Spleen (tissue), 7 donors: ENCODE measurements around the gene TFAP2C.

Source experiments
- CTCF ChIP-seq, 11 experiments: fragments of 200-600 bp in 7 of 11; fragments of 450-650 bp in 4 of 11; sonication (generic) in 4 of 11; IDR thresholded peaks in 8 of 11; conservative IDR thresholded peaks in 3 of 11; 1 replicate in 7 of 11; 2 replicates in 4 of 11; pipeline versions ENCODE4 v1.4.0 to v1.8.0; 2016 to 2021; ENCODE audit warnings: antibody characterized with exemption in 11 of 11, inconsistent platforms in 4 of 11, mild to moderate bottlenecking in 1 of 11
- POLR2A ChIP-seq, 3 donors: fragments of 450-650 bp; IDR thresholded peaks; one replicate each; pipeline ENCODE4 v1.5.1; 2017; ENCODE audit warnings: antibody characterized with exemption in 3 of 3, mild to moderate bottlenecking in 1 of 3
- POLR2AphosphoS5 ChIP-seq, 3 donors: sonication (generic); formaldehyde crosslinking; IDR thresholded peaks; one replicate each; pipeline ENCODE4 v1.5.1; 2017; ENCODE audit warnings: antibody characterized with exemption in 3 of 3
- donor health status: DM: no; HTN: no; CAD: no; lungs with moderate emphysema.
- donor health status: DM: no; HTN: no; CAD: no.
- donor health status: DM: no; HTN: no; CAD: no.

GRCh38 chr20:56636716-56637115 lies 7.6 kb downstream of the TFAP2C start:
- TF ChIP-seq POLR2AphosphoS5 (IDR thresholded peaks at IDR 0.05) (no peak), CTCF (IDR thresholded peaks at IDR 0.05 in 8 of 11, conservative IDR thresholded peaks at IDR 0.05 in 3 of 11) (no peak), POLR2A (IDR thresholded peaks at IDR 0.05) (no peak)
